Prostate gland (tissue), 2 donors: ENCODE results near the gene DCTN3. TPM values are rescaled to one million over a fixed set of nuclear protein-coding genes. Genes with fewer than 3 reads are reported as not detected.

Source experiments
- DNase-seq: peaks from one replicate; pipeline ENCODE4 v3.0.0-alpha.2; 2019; ENCODE audit warnings: low spot score
- H3K27ac ChIP-seq, 2 donors: fragments of 200-600 bp; sonication (generic); 2 replicates each; pipeline ENCODE4 v1.5.1; 2017 to 2019
- H3K27me3 ChIP-seq: fragments of 200-600 bp; sonication (generic); replicated peaks from 2 replicates; pipeline ENCODE4 v1.5.1; 2019; ENCODE audit not compliant: insufficient read depth
- H3K36me3 ChIP-seq, 2 donors: fragments of 200-600 bp; sonication (generic); 1 replicate in 1 of 2; 2 replicates in 1 of 2; pipeline versions ENCODE4 v1.5.1 to v1.8.1; 2017 to 2019
- H3K4me1 ChIP-seq: fragments of 200-600 bp; sonication (generic); replicated peaks from 2 replicates; pipeline ENCODE4 v1.5.1; 2019
- H3K4me3 ChIP-seq, 2 donors: fragments of 200-600 bp; sonication (generic); 2 replicates each; pipeline ENCODE4 v1.5.1; 2017 to 2019
- H3K9me3 ChIP-seq: fragments of 200-600 bp; sonication (generic); 2 replicates; pipeline ENCODE4 v1.5.1; 2017
- POLR2A ChIP-seq: fragments of 450-650 bp; IDR thresholded peaks from one replicate; pipeline ENCODE4 v1.6.1; 2016; ENCODE audit warnings: antibody characterized with exemption, mild to moderate bottlenecking
- POLR2AphosphoS5 ChIP-seq: sonication (generic); formaldehyde crosslinking; IDR thresholded peaks from one replicate; pipeline ENCODE4 v1.6.1; 2017; ENCODE audit warnings: antibody characterized with exemption
- WGBS: methylation state at CpG from one replicate; pipeline ENCODE4 v1.1.5; 2018; 5-methylcytosine and 5-hydroxymethylcytosine counted together
- intact Hi-C: fragments of 100-400 bp; cut with DNase I; formaldehyde crosslinking; loops from one replicate; pipeline ENCODE4 v1.14.2; 2022
- total RNA-seq, 2 donors: library from RNA; depleted of rRNA; stranded (reverse); fragments of >200 nt; gene quantifications; one replicate each; pipeline ENCODE4 v1.1.0, GENCODE V29; 2016
- TF ChIP-seq, protein P1 (sequence below), 4 experiments: fragments of 200-600 bp in 2 of 4; fragments of 450-650 bp in 2 of 4; sonication (generic) in 2 of 4; IDR thresholded peaks; 1 replicate in 3 of 4; 2 replicates in 1 of 4; pipeline ENCODE4 v1.5.1; 2016 to 2019; ENCODE audit warnings: antibody characterized with exemption in 4 of 4, mild to moderate bottlenecking in 2 of 4, moderate library complexity in 2 of 4

Gene DCTN3
- total RNA-seq, 2 donors from 2014 or later, result 73.8 to 112 TPM

DNA sequence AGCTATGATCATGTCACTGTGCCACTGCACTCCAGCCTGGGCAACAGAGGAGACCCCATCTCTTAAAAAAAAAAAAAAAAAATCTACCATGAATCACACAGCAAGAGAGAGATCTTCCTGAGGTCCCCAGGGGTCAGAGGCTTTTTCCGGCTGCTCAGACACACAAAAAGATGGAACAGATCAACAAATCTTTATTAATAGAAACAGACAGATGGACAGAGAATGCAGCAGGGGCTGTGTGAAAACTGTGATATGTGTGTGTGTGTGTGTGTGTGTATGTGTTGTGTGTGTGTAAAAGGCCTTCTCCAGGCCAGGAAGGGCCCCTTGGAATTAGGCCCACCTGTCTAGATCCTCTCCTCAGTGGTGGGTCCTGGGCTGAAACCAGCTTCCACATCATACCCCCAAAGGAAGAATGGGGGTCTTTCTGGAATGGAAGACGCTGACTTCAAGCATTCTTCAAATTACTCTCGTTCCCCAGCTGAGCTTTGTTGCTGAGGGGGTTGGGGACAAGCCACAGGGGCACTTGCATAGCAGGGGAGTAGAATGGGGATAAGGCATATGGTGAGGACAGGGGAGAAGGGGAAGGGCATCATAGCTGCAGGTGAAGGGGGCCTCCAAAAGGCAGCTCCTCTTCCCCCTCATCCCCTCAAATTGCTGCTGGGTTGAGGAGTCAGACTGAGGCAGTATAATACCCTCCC lies 14.4 kb upstream of the DCTN3 start:
- intact Hi-C loops, result no loop called here
- Histone ChIP-seq H3K4me3 (no peak overlapping the region), H3K9me3 (no peaks in the 10 kb centered on the region), H3K27me3 (no peaks in the 10 kb centered on the region), H3K36me3 (no peaks in the 10 kb centered on the region), H3K27ac (no peak overlapping the region), H3K4me1 (no peaks in the 10 kb centered on the region)
- no peak for TF ChIP-seq POLR2AphosphoS5
- TF ChIP-seq, protein P1, sequence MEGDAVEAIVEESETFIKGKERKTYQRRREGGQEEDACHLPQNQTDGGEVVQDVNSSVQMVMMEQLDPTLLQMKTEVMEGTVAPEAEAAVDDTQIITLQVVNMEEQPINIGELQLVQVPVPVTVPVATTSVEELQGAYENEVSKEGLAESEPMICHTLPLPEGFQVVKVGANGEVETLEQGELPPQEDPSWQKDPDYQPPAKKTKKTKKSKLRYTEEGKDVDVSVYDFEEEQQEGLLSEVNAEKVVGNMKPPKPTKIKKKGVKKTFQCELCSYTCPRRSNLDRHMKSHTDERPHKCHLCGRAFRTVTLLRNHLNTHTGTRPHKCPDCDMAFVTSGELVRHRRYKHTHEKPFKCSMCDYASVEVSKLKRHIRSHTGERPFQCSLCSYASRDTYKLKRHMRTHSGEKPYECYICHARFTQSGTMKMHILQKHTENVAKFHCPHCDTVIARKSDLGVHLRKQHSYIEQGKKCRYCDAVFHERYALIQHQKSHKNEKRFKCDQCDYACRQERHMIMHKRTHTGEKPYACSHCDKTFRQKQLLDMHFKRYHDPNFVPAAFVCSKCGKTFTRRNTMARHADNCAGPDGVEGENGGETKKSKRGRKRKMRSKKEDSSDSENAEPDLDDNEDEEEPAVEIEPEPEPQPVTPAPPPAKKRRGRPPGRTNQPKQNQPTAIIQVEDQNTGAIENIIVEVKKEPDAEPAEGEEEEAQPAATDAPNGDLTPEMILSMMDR (IDR thresholded peaks at IDR 0.05), result no peak
- TF ChIP-seq POLR2A, result no peak
- WGBS, result 88% methylated on average over 3 of the region's 3 CpGs
- DNase-seq, result no peak

DNA sequence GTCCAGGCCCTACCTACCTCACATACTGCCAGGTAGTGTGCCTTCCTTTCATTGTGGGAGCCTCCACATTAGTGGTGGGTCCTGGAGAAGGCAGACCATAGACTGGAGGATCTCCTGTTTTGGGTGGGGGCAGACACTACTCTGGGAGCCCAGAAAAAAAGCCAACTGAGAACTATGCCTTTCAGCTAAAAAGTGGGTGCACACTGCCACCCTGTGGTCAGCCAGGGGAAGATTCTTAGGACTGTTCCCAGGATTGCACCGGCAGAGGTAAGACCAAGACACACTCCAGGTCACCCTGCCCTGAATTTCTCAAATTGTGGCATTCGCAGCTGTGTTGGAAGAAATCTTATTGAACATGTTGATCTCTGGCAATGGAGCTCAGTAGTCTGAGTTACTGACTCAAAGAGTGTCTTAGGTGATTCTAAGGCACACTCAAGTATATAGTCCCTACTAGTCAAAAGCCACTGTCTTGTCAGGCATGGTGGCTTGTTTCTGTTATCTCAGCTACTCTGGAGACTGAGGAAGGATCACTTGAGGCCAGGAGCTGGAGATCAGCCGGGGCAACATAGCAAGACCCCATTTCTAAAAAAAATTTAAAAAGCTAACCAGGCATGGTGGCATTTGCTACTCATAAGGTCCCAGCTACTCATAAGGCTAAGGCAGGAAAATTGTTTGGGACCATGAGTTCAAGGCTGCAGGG lies 13.7 kb upstream of the DCTN3 start:
- Histone ChIP-seq H3K9me3 (no peaks in the 10 kb centered on the region), H3K36me3 (no peaks in the 10 kb centered on the region), H3K4me1 (no peaks in the 10 kb centered on the region), H3K27ac (no peak overlapping the region), H3K27me3 (no peaks in the 10 kb centered on the region), H3K4me3 (no peak overlapping the region)
- intact Hi-C loops, result no loop called here
- 30% methylated on average over 3 of the region's 3 CpGs for WGBS
- DNase-seq, result peak; percentile 53
- TF ChIP-seq POLR2A (no peak), POLR2AphosphoS5 (peak; percentile 53)
- TF ChIP-seq, protein P1 (IDR thresholded peaks at IDR 0.05), result peak; percentile 54 to 84 (median 80)

DNA sequence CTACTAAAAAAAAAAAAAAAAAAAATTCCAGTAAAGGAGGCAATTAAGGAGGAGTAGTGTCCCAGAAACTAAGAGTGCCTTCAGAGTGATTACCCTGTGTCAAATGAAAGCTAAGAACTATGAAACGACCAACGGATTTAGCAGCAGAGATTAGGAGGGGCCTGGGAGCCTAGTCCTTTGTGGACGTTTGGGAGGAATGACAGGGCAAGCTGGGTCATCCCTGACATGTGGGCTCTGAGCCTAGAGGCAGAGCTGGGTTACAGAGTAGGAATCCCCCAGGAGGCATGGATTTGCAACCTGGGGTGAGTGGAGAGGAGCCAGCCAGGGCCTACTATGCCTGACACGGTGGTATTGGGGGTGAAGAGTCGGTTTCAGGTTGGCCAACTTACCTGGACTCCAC lies 12.9 kb upstream of the DCTN3 start:
- H3K9me3 ChIP-seq, result no peaks in the 10 kb centered on the region
- H3K27me3 ChIP-seq, result no peaks in the 10 kb centered on the region
- DNase-seq, result no peak
- 62% methylated on average over 5 of the region's 5 CpGs for WGBS
- no peak overlapping the region for H3K27ac ChIP-seq
- H3K4me1 ChIP-seq, result no peaks in the 10 kb centered on the region
- H3K36me3 ChIP-seq, result no peaks in the 10 kb centered on the region
- TF ChIP-seq POLR2AphosphoS5 (no peak), POLR2A (no peak)
- TF ChIP-seq, protein P1 (IDR thresholded peaks at IDR 0.05), result no peak
- intact Hi-C loops, result no loop called here
- no peak overlapping the region for H3K4me3 ChIP-seq

DNA sequence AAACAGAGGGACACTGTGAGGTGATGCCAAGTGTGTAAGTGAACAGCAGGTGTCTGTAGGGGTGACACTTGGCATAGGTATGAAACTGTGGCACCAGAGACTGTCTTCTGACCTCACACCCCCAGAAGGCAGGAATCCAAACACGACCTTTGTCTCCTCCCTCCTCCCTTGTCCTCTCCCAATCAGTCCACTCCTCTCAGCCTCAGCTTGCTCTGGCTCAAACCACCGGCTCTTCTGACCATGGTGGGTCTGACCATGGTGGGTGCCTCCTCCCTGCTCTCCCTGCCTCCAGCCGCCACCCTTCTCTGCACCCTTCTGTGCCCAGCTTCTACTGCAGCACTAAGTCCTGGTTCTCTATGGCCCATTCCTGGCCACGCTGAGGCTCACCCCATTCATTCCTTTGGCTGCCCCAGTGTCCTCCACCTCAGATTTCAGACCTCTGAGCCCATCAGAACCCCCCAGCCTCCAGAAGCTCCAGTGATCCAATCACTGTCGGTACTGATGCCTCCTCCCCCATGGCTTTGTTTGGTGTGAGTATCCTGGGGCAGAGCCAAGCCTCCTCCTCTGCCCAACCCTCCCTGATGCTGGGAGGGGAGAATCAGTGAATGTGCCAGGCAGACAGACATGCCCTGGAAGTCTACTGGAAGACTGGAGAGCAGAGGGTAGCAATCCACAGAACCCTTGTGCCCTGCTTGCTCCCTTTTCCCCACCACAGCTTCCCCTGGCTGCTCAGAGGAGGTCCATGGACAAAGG lies 10.3 kb upstream of the DCTN3 start:
- DNase-seq, result no peak
- intact Hi-C loops, result no loop called here
- no peaks in the 10 kb centered on the region for H3K4me1 ChIP-seq
- no peaks in the 10 kb centered on the region for H3K9me3 ChIP-seq
- H3K27me3 ChIP-seq, result no peaks in the 10 kb centered on the region
- no peak overlapping the region for H3K27ac ChIP-seq
- WGBS, result 28% methylated on average over 5 of the region's 5 CpGs
- no peak overlapping the region for H3K4me3 ChIP-seq
- TF ChIP-seq, protein P1 (IDR thresholded peaks at IDR 0.05), result no peak
- TF ChIP-seq POLR2A (no peak), POLR2AphosphoS5 (no peak)
- no peaks in the 10 kb centered on the region for H3K36me3 ChIP-seq
